ENCODE data around the gene CABP1. TPM values are rescaled to one million over a fixed set of nuclear protein-coding genes. Genes with fewer than 3 reads are reported as not detected.

The CABP1 gene
- total RNA-seq, 1 experiment from 2014 or later, result 3.0 TPM

- no CpG with 5 or more reads among the region's 4 CpGs for WGBS (ENCODE audit: extremely low coverage, insufficient read length, low lambda C conversion rate)
- no peak overlapping the region for H3K27ac ChIP-seq (ENCODE audit: insufficient read length, low read depth, low read length)
These were observed 68.2 kb downstream of the CABP1 start for GRCh38 chr12:120708651-120709050.

More at GRCh38 chr12:120708651-120709050, 68.2 kb downstream of the CABP1 start:
- H4K8ac ChIP-seq (replicated peaks; ENCODE audit: insufficient read length, low read depth, low read length), result no peak overlapping the region
- peaks cover 7% of the 10 kb centered on the region for H3K23me2 ChIP-seq (ENCODE audit: insufficient read length, low read depth, low read length, poor library complexity, severe bottlenecking)
- no peak for DNase-seq
- H3K56ac ChIP-seq (ENCODE audit: insufficient read length, low read depth, low read length), result no peak overlapping the region
- H3T11ph ChIP-seq (ENCODE audit: low read length), result no peak overlapping the region
- H2BK5ac ChIP-seq (ENCODE audit: insufficient read length, low read length), result no peak overlapping the region
- Mint-ChIP-seq H3K27ac (no peak overlapping the region), H3K4me3 (no peak overlapping the region), H3K36me3 (ENCODE audit: insufficient read depth in 1 of 3, low read depth in 3 of 3) (peaks cover 4 to 18% (median 7%) of the 10 kb centered on the region in 3 experiments), H3K27me3 (ENCODE audit: low read depth) (no peaks in the 10 kb centered on the region; the same call in 1 of the 2 replicates), H3K9me3 (no peaks in the 10 kb centered on the region), H3K4me1 (peaks cover 17 to 19% of the 10 kb centered on the region in 2 experiments)
- H3K79me2 ChIP-seq (ENCODE audit: insufficient read depth, low read length), result no peaks in the 10 kb centered on the region; the same call in 1 of the 2 replicates
- H2BK120ac ChIP-seq (ENCODE audit: low read depth, low read length, poor library complexity, severe bottlenecking), result no peak overlapping the region
- H3K9me3 ChIP-seq (ENCODE audit: control insufficient read depth, low read depth, low read length), result no peaks in the 10 kb centered on the region
- H3K14ac ChIP-seq (ENCODE audit: insufficient read depth, low read length), result no peak overlapping the region
- no peak overlapping the region for H2AK5ac ChIP-seq (ENCODE audit: insufficient read length, low read length)
- H3K18ac ChIP-seq (ENCODE audit: insufficient read length, low read depth, low read length), result no peak overlapping the region
- no peak overlapping the region for H4K5ac ChIP-seq (ENCODE audit: insufficient read length, low read depth, low read length)
- no peak overlapping the region for H3K4me2 ChIP-seq (ENCODE audit: insufficient read depth, insufficient read length, low read length)
- H2BK20ac ChIP-seq (ENCODE audit: low read depth, low read length, poor library complexity, severe bottlenecking), result no peak overlapping the region
- H2BK15ac ChIP-seq (ENCODE audit: low read depth, low read length), result no peak overlapping the region
- H3K79me1 ChIP-seq (ENCODE audit: insufficient read depth, low read depth, low read length, poor library complexity, severe bottlenecking), result no peaks in the 10 kb centered on the region
- no peak overlapping the region for H2AFZ ChIP-seq (ENCODE audit: low read length)
- no peak overlapping the region for H3K9ac ChIP-seq (ENCODE audit: extremely low read depth, insufficient read length, low read length)
- H3K27me3 ChIP-seq (ENCODE audit: insufficient read depth, low read length), result no peaks in the 10 kb centered on the region
- no peak overlapping the region for H2BK12ac ChIP-seq (ENCODE audit: insufficient read length, low read depth, low read length)
- H4K20me1 ChIP-seq (ENCODE audit: control insufficient read depth, insufficient read depth, insufficient read length), result no peaks in the 10 kb centered on the region
- H4K91ac ChIP-seq (ENCODE audit: insufficient read length, low read depth, low read length), result no peak overlapping the region
- H3K4ac ChIP-seq (ENCODE audit: low read depth, low read length), result no peak overlapping the region
- TF ChIP-seq, protein P1, sequence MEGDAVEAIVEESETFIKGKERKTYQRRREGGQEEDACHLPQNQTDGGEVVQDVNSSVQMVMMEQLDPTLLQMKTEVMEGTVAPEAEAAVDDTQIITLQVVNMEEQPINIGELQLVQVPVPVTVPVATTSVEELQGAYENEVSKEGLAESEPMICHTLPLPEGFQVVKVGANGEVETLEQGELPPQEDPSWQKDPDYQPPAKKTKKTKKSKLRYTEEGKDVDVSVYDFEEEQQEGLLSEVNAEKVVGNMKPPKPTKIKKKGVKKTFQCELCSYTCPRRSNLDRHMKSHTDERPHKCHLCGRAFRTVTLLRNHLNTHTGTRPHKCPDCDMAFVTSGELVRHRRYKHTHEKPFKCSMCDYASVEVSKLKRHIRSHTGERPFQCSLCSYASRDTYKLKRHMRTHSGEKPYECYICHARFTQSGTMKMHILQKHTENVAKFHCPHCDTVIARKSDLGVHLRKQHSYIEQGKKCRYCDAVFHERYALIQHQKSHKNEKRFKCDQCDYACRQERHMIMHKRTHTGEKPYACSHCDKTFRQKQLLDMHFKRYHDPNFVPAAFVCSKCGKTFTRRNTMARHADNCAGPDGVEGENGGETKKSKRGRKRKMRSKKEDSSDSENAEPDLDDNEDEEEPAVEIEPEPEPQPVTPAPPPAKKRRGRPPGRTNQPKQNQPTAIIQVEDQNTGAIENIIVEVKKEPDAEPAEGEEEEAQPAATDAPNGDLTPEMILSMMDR (conservative IDR thresholded peaks at IDR 0.05), result no peak
- no peak overlapping the region for H3K23ac ChIP-seq (ENCODE audit: insufficient read length, low read depth, low read length)
- H3K4me1 ChIP-seq (ENCODE audit: insufficient read depth, low read length), result no peaks in the 10 kb centered on the region; the same call in 1 of the 2 replicates
